ENCODE data around the gene PPARGC1A. TPM values are rescaled to one million over a fixed set of nuclear protein-coding genes. Genes with fewer than 3 reads are reported as not detected.

PPARGC1A gene
- total and polyA plus RNA-seq, 2 of the 13 experiments (the other 11 are each of a cell fraction or from before 2014, with no cell fraction given) = 20.7 to 37.3 TPM

DNA sequence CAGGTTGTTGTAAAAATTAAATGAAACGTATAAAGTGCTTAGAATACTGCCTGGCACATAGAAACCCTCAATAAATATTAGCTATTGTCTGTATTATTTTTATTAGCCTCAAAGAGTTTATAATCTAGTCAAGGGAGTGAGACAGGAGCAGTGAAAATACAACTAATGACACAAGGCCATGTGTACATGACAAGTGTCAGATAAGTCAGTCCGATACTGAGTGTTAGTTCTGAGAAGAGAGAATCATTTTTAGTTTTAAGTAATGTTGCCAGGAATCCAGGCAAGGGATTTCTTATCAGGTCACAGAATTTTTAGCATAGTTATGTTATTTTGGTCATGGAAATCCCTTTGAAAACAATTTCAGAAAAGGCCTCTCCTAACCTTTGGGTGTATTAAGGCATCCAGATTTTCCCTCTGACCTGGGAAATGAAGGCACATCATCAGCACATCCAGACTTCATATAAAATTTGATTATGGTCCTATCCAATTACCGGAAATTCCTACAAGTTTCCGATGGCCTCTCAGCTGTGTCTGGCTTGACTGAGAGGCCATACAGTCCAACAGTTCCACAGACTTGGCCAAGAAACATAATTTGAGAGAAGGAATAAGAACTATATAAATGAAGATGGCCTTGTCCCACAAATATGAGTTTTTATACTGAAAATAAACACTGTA, 35.7 kb downstream of the PPARGC1A start:
- no peak for FAIRE-seq
- Histone ChIP-seq H3K9me3 (ENCODE audit: low read length) (no peaks in the 10 kb centered on the region), H3K36me3 (replicated peaks in 1 of 2; ENCODE audit: control insufficient read depth in 1 of 2, insufficient read depth in 2 of 2, low read length in 2 of 2) (peaks cover 1 to 7% of the 10 kb centered on the region in 2 experiments; a peak in 2 of 5 replicates), H3K9ac (ENCODE audit: insufficient read depth, low read depth, low read length) (no peak overlapping the region), H3K4me2 (ENCODE audit: low read depth, low read length) (no peak overlapping the region), H2AFZ (ENCODE audit: low read length) (no peak overlapping the region), H4K20me1 (ENCODE audit: insufficient read depth, low read length) (no peaks in the 10 kb centered on the region), H3K27me3 (ENCODE audit: control insufficient read depth in 1 of 2, insufficient read depth in 2 of 2, low read length in 2 of 2) (no peaks in the 10 kb centered on the region), H3K27ac (ENCODE audit: extremely low read length, insufficient read depth, low read length) (no peak overlapping the region), H3K4me3 (replicated peaks in 1 of 3; ENCODE audit: insufficient read depth in 1 of 3, low read depth in 2 of 3, low read length in 3 of 3) (no peak overlapping the region), H3K79me2 (ENCODE audit: insufficient read depth, low read length) (peaks cover 52% of the 10 kb centered on the region), H3K4me1 (ENCODE audit: insufficient read depth, low read length) (peaks cover 57% of the 10 kb centered on the region)
- in situ Hi-C loops (cut with HindIII; ENCODE audit: extremely low pct_ligation_motif_present, low pct_unique_long_range_greater_than_20kb) (no loop called here), intact Hi-C loops (cut with micrococcal nuclease; ENCODE audit: unreplicated experiment) (no loop called here)
- POLR2A ChIA-PET = interaction anchor here (2.7 kb wide), 1 partner anchor 36 kb away, joined by 18 read pairs; the partner anchor contains the start of gene PPARGC1A
- CTCF ChIA-PET (ENCODE audit: low intra/inter-chr PET ratio, low total read pairs) = no interaction called here
- no TSS peak for BruUV-seq (replicated peaks)
- no peak for ATAC-seq
- no peak for DNase-seq (ENCODE audit: low spot score)
- WGBS (ENCODE audit: low lambda C conversion rate) = 97% methylated on average over 4 of the region's 4 CpGs
- TF ChIP-seq AKNA (CRISPR knock-in tag; IDR thresholded peaks at IDR 0.05; ENCODE audit: borderline replicate concordance) (no peak), FOXJ3 (CRISPR knock-in tag; IDR thresholded peaks at IDR 0.05; ENCODE audit: borderline replicate concordance) (no peak), ATF6 (CRISPR knock-in tag; conservative IDR thresholded peaks at IDR 0.05) (no peak), ARNT (IDR thresholded peaks at IDR 0.05) (no peak)
- TF ChIP-seq, protein P1, sequence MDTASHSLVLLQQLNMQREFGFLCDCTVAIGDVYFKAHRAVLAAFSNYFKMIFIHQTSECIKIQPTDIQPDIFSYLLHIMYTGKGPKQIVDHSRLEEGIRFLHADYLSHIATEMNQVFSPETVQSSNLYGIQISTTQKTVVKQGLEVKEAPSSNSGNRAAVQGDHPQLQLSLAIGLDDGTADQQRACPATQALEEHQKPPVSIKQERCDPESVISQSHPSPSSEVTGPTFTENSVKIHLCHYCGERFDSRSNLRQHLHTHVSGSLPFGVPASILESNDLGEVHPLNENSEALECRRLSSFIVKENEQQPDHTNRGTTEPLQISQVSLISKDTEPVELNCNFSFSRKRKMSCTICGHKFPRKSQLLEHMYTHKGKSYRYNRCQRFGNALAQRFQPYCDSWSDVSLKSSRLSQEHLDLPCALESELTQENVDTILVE (CRISPR knock-in tag; IDR thresholded peaks at IDR 0.05) = no peak
- TF ChIP-seq, protein P2, sequence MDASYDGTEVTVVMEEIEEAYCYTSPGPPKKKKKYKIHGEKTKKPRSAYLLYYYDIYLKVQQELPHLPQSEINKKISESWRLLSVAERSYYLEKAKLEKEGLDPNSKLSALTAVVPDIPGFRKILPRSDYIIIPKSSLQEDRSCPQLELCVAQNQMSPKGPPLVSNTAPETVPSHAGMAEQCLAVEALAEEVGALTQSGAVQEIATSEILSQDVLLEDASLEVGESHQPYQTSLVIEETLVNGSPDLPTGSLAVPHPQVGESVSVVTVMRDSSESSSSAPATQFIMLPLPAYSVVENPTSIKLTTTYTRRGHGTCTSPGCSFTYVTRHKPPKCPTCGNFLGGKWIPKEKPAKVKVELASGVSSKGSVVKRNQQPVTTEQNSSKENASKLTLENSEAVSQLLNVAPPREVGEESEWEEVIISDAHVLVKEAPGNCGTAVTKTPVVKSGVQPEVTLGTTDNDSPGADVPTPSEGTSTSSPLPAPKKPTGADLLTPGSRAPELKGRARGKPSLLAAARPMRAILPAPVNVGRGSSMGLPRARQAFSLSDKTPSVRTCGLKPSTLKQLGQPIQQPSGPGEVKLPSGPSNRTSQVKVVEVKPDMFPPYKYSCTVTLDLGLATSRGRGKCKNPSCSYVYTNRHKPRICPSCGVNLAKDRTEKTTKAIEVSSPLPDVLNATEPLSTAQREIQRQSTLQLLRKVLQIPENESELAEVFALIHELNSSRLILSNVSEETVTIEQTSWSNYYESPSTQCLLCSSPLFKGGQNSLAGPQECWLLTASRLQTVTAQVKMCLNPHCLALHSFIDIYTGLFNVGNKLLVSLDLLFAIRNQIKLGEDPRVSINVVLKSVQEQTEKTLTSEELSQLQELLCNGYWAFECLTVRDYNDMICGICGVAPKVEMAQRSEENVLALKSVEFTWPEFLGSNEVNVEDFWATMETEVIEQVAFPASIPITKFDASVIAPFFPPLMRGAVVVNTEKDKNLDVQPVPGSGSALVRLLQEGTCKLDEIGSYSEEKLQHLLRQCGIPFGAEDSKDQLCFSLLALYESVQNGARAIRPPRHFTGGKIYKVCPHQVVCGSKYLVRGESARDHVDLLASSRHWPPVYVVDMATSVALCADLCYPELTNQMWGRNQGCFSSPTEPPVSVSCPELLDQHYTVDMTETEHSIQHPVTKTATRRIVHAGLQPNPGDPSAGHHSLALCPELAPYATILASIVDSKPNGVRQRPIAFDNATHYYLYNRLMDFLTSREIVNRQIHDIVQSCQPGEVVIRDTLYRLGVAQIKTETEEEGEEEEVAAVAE (CRISPR knock-in tag; IDR thresholded peaks at IDR 0.05; ENCODE audit: borderline replicate concordance) = no peak

Data from HepG2 (cell line).